GM19023 (cell line): ENCODE results near the gene TXNDC15.
"Not testable (repeated sequence)": the region's sequence is repeated elsewhere in the genome, so short reads cannot be mapped to it uniquely, and the experiment has no call there.

Experiments
- ATAC-seq: cut with Tn5 transposase; IDR thresholded peaks from one replicate; pipeline ENCODE4 v1.9.1; 2021; ENCODE audit warnings: mild to moderate bottlenecking, moderate library complexity; ENCODE audit not compliant: unreplicated experiment

TXNDC15 gene

GRCh38 chr5:134874831-134875655 lies 872 bp downstream of the TXNDC15 start:
- peak; percentile 37 for ATAC-seq

GRCh38 chr5:134877159-134877558 lies 3.0 kb downstream of the TXNDC15 start:
- ATAC-seq: no peak

- ATAC-seq: no peak
Measured at GRCh38 chr5:134878403-134878802, 4.2 kb downstream of the TXNDC15 start.

- no peak for ATAC-seq
Measured at GRCh38 chr5:134879456-134879855, 5.3 kb downstream of the TXNDC15 start.

- not testable (repeated sequence) for ATAC-seq
Measured at GRCh38 chr5:134880937-134881336, 6.8 kb downstream of the TXNDC15 start.

DNA sequence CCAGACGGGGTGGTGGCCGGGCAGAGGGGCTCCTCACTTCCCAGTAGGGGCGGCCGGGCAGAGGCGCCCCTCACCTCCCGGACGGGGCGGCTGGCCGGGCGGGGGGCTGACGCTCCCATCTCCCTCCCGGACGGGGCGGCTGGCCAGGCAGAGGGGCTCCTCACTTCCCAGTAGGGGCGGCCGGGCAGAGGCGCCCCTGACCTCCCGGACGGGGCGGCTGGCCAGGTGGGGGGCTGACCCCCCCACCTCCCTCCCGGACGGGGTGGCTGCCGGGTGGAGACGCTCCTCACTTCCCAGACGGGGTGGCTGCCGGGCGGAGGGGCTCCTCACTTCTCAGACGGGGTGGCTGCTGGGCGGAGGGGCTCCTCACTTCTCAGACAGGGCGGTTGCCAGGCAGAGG lies 7.5 kb downstream of the TXNDC15 start:
- not testable (repeated sequence) for ATAC-seq

GRCh38 chr5:134887593-134888159 lies 13.5 kb downstream of the TXNDC15 start:
- no peak for ATAC-seq

DNA sequence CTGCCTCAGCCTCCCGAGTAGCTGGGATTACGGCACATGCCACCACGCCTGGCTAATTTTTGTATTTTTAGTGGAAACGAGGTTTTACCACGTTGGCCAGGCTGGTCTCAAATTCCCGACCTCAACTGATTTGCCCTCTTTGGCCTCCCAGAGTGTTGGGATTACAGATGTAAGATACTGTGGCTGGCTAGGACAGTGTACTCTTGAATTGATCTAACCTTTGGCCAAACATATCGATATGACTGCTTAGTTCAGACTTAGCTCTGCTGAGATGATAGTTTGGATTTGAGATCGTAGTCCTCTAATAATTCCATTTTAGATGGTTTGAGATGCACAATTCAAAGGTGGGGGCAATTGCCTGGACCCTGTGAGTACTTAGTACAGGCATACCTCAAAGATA lies 15.2 kb downstream of the TXNDC15 start:
- no peak for ATAC-seq

DNA sequence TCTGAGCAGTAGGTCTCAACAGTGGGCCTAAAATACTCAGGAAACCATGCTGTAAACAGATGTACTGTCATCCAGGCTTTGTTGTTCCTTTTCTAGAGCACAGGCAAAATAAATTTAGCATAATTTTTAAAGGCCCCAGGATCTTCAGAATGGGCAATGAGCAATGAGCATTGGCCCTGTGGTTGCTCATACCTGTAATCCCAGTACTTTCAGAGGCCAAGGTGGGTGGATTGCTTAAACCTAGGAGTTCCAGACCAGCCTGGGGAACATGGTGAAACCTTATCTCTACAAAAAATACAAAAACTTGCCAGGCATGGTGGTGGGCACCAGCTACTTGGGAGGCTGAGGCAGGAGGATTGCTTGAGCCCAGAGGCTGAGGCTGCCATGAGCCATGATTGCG lies 17.3 kb downstream of the TXNDC15 start:
- no peak for ATAC-seq

GRCh38 chr5:134892282-134892681 lies 18.1 kb downstream of the TXNDC15 start:
- ATAC-seq: no peak

- ATAC-seq: no peak
Measured at GRCh38 chr5:134892926-134893325, 18.8 kb downstream of the TXNDC15 start.

DNA sequence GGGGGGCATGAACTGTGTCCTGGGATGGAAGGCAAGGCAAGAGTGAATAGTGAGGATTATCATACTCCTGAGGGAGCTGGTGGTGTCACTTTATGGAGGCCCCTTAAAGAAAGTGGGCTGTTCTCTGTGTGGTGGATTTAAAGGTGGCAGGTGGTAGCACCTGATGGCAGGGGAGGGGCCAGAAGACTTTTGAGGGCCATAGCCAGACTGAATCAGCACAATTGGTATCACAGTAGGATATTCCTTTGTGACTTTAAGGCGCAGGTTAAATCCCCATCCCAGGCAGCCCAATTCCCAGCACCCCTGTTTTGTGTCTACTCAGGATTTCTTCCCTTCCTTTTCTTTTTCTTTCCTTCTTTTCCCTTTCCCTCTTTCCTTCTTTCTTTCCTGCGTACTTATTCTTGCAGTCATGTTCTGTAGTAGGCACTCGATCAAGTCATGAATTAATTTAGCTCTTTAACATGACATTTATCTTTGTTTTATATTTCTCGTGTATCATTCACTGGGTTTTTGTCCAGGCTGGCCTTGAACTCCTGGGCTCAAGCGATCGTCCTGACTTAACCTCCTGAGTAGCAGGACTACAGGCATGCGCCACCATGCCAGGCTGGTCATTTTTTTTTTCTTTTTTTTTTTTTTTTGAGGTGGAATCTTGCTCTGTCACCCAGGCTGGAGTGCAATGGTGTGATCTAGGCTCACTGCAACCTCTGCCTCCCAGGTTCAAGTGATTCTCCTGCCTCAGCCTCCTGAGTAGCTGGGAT lies 19.8 kb downstream of the TXNDC15 start:
- no peak for ATAC-seq

- no peak for ATAC-seq
Measured at GRCh38 chr5:134902071-134902801, 28.1 kb downstream of the TXNDC15 start.

DNA sequence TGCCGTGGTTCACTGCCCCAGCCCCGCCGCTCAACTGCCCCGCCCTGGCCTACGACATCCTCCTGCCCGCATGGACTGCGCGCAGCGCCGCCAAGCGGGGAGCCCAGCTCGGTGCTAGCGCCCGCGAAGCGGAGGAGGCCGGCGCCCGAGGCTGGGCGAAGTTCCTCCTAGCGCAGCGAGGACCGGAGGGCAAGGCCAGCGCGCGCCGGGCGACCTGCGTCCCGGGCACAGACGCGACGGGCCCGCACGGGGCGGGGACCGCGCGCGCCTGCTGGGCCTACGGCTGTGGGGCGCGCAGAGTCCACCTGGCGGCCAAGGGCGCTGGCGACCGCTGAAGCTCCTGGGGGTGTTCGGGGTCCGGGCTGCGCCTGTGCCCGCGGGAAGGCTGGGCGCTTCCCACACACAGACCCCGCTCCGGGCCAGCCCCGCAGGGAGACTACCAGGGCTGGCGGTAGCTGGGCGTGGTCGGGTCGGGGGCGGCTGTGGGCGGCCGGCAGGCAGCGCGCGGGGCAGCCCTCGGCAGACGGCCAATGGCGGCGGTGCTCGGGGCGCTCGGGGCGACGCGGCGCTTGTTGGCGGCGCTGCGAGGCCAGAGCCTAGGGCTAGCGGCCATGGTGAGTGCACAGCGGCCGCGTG lies 30.6 kb downstream of the TXNDC15 start, which contains the start of gene PCBD2:
Gene PCBD2, plus strand, starts transcription at position 522 of the 636 bp plus-strand sequence. Its CDS starts 9 bp downstream, at position 531.
- ATAC-seq: peak; percentile 78

- ATAC-seq: peak; percentile 28
Measured at GRCh38 chr5:134905246-134905996, 31.2 kb downstream of the TXNDC15 start.

DNA sequence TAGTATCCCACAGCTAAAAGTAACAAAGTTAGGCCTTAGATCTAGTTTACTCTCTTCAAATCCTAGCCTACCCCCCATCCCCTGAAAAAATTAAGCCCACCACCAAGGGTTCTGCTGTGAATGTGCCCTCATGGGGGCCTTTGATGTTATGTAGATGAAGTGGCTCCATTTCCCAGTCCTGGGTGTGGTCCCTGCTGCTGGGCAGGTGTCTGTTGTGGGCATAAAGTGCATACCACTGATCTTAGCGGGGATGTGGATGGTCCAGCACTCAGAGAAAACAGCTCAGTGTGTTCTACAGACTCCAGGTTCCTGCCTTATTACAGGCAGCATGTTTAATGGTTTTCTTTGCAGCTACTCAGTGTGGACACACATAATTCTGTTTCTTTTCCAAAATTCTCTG lies 32.6 kb downstream of the TXNDC15 start:
- no peak for ATAC-seq

GRCh38 chr5:134910752-134911151 lies 36.6 kb downstream of the TXNDC15 start:
- not testable (repeated sequence) for ATAC-seq

DNA sequence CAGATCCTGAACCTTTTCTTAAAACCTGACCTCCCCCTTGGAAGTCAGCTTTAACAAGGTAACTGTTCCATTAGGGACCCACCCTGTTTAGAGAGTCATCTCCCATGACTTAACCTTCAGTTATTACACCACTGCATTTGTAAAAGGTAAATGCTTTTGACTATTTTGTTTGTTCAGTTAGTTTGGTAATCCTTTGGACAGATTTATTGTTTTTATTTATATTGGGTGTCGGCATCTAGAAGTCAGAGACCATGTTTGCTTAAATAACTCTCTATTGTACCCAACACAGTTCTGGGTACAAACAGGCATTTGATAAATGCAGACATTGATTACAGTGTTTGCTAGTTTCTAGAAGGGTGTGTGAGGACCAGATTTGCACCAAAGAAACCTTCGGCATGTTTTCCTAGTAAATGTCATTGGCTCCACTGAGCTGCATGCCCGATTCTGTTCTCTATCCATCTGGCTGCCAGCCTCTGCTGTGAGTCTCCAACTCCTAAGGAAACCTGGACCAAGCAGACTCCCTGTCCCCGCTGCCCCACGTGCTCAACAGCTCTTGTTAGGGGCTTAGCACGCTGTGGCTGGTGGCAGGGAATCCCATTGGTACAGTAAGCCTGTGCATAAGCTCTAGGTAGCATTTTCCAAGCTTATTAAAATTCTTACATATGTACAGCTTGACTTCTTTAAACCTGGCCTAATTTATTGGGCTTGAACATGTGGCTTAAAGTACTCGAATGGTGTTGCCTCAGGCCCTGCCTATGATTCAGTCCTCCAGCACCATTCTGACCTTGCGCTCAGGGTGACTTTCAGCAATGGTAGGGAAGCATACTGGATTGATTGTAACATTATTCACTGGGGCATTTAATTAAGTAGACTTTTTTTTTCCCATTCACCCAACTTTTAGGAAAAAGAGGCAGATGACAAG lies 37.4 kb downstream of the TXNDC15 start:
- ATAC-seq: no peak

GRCh38 chr5:134913254-134913653 lies 39.1 kb downstream of the TXNDC15 start:
- no peak for ATAC-seq
